A673 (cell line): ENCODE data around the gene ZIM2. TPM values are rescaled to one million over a fixed set of nuclear protein-coding genes. Genes with fewer than 3 reads are reported as not detected.

Experiments used
- BruUV-seq: library from RNA; stranded (reverse); fragments of 400-500 nt; replicated peaks from 2 replicates; lab custom pipeline; 2021; lab: Mats Ljungman, UMichigan
- CTCF ChIA-PET: fragments of 300-600 bp; sonication (Branson Sonifier 250); formaldehyde crosslinking; loops from one replicate; lab custom pipeline; 2022; ENCODE audit warnings: antibody characterized with exemption; lab: Charles Lee
- POLR2A ChIA-PET: fragments of 300-600 bp; sonication (Branson Sonifier 250); formaldehyde crosslinking; loops from one replicate; lab custom pipeline; 2022; ENCODE audit warnings: antibody characterized with exemption; ENCODE audit not compliant: low non-redundant PET; lab: Charles Lee
- DNase-seq: peaks from one replicate; pipeline ENCODE4 v3.0.0-alpha.2; 2015; ENCODE audit warnings: low spot score
- H3K27ac ChIP-seq: fragments of 200-600 bp; sonication (generic); 2 replicates; pipeline ENCODE4 v1.5.1; 2016; ENCODE audit warnings: mixed run types, low read depth, mild to moderate bottlenecking, mixed read lengths, antibody characterized with exemption, low read length; ENCODE audit not compliant: poor library complexity, severe bottlenecking
- H3K27me3 ChIP-seq: fragments of 200-600 bp; sonication (generic); replicated peaks from 2 replicates; pipeline ENCODE4 v1.6.1; 2017; ENCODE audit warnings: mixed run types, low read depth, mild to moderate bottlenecking, mixed read lengths, antibody characterized with exemption, low read length; ENCODE audit not compliant: insufficient read depth, poor library complexity
- H3K36me3 ChIP-seq: fragments of 200-600 bp; sonication (generic); 2 replicates; pipeline ENCODE4 v1.6.1; 2016; ENCODE audit warnings: mixed run types, mild to moderate bottlenecking, mixed read lengths, antibody characterized with exemption, low read length; ENCODE audit not compliant: insufficient read depth, poor library complexity, severe bottlenecking
- H3K4me1 ChIP-seq: fragments of 200-600 bp; sonication (generic); 2 replicates; pipeline ENCODE4 v1.6.1; 2017; ENCODE audit warnings: mixed run types, mild to moderate bottlenecking, mixed read lengths, antibody characterized with exemption, low read length; ENCODE audit not compliant: insufficient read depth, poor library complexity, severe bottlenecking
- H3K4me3 ChIP-seq: fragments of 200-600 bp; sonication (generic); 2 replicates; pipeline ENCODE4 v1.5.1; 2016; ENCODE audit warnings: low read depth, mixed run types, mild to moderate bottlenecking, mixed read lengths, low read length; ENCODE audit not compliant: poor library complexity, severe bottlenecking
- H3K9me3 ChIP-seq: fragments of 200-600 bp; sonication (generic); 2 replicates; pipeline ENCODE4 v1.6.1; 2016; ENCODE audit warnings: mixed run types, low read depth, mild to moderate bottlenecking, mixed read lengths, antibody characterized with exemption, low read length; ENCODE audit not compliant: poor library complexity, severe bottlenecking
- CTCF ChIP-seq: fragments of 300-800, 200-600 bp; sonication (generic); conservative IDR thresholded peaks from 2 replicates; pipeline ENCODE4 v1.5.1; 2017; ENCODE audit warnings: low read depth, mild to moderate bottlenecking, antibody characterized with exemption, low read length, moderate library complexity, mixed read lengths
- EZH2 ChIP-seq: fragments of 200-600 bp; sonication (generic); IDR thresholded peaks from 2 replicates; pipeline ENCODE4 v1.6.1; 2017; ENCODE audit warnings: borderline replicate concordance, low read depth, mild to moderate bottlenecking, mixed read lengths, antibody characterized with exemption, low read length; ENCODE audit not compliant: poor library complexity, severe bottlenecking
- intact Hi-C: fragments of 100-400 bp; cut with micrococcal nuclease; formaldehyde crosslinking; loops from one replicate; pipeline ENCODE4 v1.10.0; 2022; ENCODE audit not compliant: unreplicated experiment
- total RNA-seq: library from RNA; stranded (reverse); gene quantifications from 2 replicates; pipeline ENCODE4 v1.2.3, GENCODE V29; 2021

The ZIM2 gene
- total RNA-seq, 1 experiment from 2014 or later, result 4.6 TPM

GRCh38 chr19:56838024-56838908 lies 2.3 kb downstream of the ZIM2 start:
- Histone ChIP-seq H3K27me3 (no peaks in the 10 kb centered on the region), H3K36me3 (peaks cover 33% of the 10 kb centered on the region), H3K4me1 (peaks cover 7% of the 10 kb centered on the region), H3K27ac (peak overlapping the region; percentile 70), H3K9me3 (no peaks in the 10 kb centered on the region), H3K4me3 (peak overlapping the region; percentile 77)
- intact Hi-C loops, result loop anchor here (1.0 to 5.0 kb wide), 2 partner anchors 90 to 259 kb away; no protein-coding TSS in a partner anchor
- no TSS peak for BruUV-seq
- POLR2A ChIA-PET, result no interaction called here
- peak; percentile 79 for DNase-seq
- CTCF ChIA-PET, result interaction anchor here (1.0 to 1.2 kb wide), 2 partner anchors 232 to 261 kb away, joined by 3 to 4 read pairs; no protein-coding TSS in a partner anchor
- TF ChIP-seq EZH2 (no peak), CTCF (peak; percentile 65)

GRCh38 chr19:56837492-56838023 lies 3.0 kb downstream of the ZIM2 start:
- H3K36me3 ChIP-seq, result peaks cover 40% of the 10 kb centered on the region
- H3K4me1 ChIP-seq, result peaks cover 7% of the 10 kb centered on the region
- no peaks in the 10 kb centered on the region for H3K9me3 ChIP-seq
- intact Hi-C loops, result loop anchor here (1.0 to 5.0 kb wide), 2 partner anchors 89 to 260 kb away; no protein-coding TSS in a partner anchor
- peak overlapping the region; percentile 70 for H3K27ac ChIP-seq
- no peaks in the 10 kb centered on the region for H3K27me3 ChIP-seq
- no TSS peak for BruUV-seq
- ChIA-PET POLR2A (no interaction called here), CTCF (interaction anchor here (0.5 to 1.0 kb wide), 5 partner anchors 25 to 232 kb away, joined by 3 to 4 read pairs (median 3); no protein-coding TSS in a partner anchor)
- DNase-seq, result peak; percentile 83
- TF ChIP-seq EZH2 (no peak), CTCF (peak; percentile 65)
- peak overlapping the region; percentile 77 for H3K4me3 ChIP-seq

- intact Hi-C loops, result loop anchor here (5.0 kb wide), 1 partner anchor 260 kb away; no protein-coding TSS in a partner anchor
- Histone ChIP-seq H3K4me3 (peak overlapping the region; percentile 77), H3K27ac (peak overlapping the region; percentile 70), H3K36me3 (peaks cover 45% of the 10 kb centered on the region), H3K9me3 (no peaks in the 10 kb centered on the region), H3K27me3 (no peaks in the 10 kb centered on the region), H3K4me1 (peaks cover 7% of the 10 kb centered on the region)
- no peak for TF ChIP-seq EZH2
- TF ChIP-seq CTCF, result no peak
- CTCF ChIA-PET, result interaction anchor here (0.5 to 1.0 kb wide), 5 partner anchors 24 to 233 kb away, joined by 3 to 4 read pairs (median 3); no protein-coding TSS in a partner anchor
- BruUV-seq, result no TSS peak
- POLR2A ChIA-PET, result interaction anchor here (0.6 kb wide), 2 partner anchors 107 to 127 kb away, joined by 3 to 4 read pairs; no protein-coding TSS in a partner anchor
- peak; percentile 50 for DNase-seq
These were observed 3.5 kb downstream of the ZIM2 start for GRCh38 chr19:56837004-56837403.
